NCI-H69 (cell line): ENCODE measurements around the gene SLC6A20.
A peak's percentile ranks its signal among the peaks of the same experiment; 100 is the strongest.

ENCODE experiments used
- DNase-seq: peaks from one replicate; lab custom pipeline; 2025; lab: John Stamatoyannopoulos, UW

Gene SLC6A20

DNA sequence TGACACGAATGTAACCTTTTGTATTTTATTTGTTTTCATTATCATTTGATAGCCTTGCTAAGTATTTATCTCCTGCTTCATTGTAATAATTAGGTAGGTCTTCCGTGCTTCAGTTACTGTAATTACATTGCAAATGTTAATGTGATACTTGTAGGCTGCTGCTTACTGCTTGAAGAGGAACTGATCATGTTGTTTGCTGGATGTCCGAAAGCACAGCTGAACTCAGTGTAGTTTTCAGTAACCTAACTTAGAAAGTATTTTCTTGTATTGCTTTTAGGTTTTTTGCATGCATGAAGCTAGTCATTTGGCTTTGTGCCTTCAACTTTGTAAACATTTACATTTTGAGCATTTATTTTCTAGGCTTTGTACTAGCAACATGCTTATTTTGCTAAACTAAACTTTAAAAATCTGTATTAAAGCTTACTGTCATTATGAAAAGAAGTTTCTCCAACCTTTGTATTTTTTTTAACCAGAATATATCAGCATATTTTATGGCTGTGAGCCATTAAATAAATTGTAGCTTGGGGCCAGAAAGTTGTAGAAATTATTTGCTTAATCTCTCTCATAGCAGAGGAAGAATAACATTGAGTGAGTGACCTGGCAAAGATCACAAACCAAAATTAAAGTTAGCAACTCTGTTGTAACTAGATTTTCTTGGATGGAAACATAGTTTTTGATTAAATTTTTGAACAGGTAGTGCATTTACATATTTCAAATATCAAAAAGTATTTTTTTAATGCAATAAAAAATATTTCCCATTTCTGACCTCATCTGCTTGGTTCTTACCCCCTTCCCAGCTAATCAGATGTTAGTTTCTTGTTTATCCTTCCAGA lies 76.5 kb downstream of the SLC6A20 start:
- peak; percentile 2 for DNase-seq

DNA sequence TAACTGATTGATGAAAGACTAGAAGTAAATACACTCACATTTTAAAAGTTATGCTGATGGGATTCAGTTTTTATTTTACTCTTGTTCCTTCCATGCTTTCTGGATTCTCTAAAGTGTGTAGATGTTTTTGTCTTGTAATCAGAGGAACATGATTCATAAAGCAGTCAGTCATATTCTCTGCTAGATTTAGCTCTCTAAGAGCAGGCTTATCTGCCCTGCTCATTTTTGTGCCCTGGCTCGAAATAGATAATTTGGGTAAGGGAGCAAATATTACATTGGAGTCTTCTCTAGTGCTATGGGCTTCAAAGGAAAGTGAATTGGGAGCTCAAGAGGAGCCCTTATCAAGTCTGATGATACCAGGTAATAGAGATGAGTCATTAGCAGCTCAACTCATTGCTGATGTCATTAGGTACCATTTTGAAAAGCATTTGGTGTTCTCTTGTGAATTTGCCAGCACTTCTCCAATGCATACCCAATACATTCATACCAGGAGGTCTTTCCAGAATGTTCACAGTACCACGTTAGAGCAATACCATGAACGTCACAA lies 79.5 kb downstream of the SLC6A20 start:
- DNase-seq: no peak

DNA sequence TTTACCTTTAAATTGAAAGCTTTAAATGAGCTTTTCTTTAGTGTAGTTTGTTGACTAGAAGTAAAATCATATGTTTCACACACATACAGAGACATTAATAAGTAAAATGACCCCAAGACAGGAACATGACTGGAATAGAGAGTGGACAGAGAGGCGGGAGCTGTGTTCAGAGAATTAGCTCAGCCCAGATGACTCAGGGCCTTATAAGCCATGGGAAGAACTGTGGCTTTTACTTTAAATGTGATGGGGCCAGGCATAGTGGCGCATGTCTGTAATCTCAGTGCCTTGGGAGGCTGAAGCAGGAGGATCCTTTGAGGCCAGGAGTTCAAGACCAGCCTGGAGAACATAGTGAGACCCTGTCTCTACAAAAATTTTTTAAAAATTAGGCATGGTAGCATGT lies 80.4 kb downstream of the SLC6A20 start:
- no peak for DNase-seq

DNA sequence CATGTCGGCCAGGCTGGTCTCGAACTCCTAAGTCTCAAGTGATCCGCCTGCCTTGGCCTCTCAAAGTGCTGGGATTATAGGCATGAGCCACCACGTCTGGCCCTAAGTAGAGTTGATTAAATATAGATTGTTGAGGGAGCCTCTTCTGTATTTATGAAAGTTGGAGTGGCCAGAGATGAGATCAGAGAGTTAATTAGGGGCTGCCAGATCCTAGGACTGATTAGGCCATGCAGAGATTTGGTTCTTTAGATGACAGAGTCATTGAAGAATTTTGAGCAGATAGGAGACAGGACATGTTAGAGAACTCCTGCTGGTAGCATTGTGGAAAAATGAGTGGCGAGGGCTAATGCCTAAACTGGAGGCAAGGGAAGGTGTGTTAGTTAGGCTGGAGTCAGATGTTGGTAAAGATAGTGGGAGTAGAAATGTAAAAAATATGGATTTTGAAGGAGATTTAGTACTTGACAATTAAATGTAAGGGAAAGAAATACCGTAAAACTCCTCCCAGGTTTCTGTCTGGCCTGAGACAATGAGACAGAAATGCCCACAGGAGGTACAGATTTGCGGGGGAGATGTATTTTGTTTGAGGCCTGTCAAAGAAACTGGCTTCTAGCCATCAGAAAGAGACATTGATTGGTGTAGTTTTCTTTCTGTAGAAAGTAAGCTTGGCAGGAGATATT lies 83.8 kb downstream of the SLC6A20 start:
- no peak for DNase-seq

DNA sequence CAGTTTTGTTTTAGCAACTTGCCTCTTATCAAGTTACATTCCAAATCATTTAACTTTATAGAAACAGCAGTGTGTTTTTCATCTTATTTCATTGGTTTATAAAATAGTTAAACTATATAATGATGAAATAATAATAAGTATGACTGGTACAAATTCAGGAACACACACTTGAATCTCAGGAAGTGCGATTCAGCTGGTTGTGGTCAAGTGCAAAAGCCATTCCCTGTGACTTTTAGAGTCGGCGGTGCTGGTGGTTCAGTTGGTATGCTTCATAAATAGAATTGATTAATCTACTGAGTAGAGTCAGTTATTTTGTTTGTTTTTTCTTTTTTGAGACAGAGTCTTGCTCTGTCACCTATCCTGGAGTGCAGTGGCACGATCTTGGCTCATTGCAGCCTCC lies 84.4 kb downstream of the SLC6A20 start:
- DNase-seq: no peak

DNA sequence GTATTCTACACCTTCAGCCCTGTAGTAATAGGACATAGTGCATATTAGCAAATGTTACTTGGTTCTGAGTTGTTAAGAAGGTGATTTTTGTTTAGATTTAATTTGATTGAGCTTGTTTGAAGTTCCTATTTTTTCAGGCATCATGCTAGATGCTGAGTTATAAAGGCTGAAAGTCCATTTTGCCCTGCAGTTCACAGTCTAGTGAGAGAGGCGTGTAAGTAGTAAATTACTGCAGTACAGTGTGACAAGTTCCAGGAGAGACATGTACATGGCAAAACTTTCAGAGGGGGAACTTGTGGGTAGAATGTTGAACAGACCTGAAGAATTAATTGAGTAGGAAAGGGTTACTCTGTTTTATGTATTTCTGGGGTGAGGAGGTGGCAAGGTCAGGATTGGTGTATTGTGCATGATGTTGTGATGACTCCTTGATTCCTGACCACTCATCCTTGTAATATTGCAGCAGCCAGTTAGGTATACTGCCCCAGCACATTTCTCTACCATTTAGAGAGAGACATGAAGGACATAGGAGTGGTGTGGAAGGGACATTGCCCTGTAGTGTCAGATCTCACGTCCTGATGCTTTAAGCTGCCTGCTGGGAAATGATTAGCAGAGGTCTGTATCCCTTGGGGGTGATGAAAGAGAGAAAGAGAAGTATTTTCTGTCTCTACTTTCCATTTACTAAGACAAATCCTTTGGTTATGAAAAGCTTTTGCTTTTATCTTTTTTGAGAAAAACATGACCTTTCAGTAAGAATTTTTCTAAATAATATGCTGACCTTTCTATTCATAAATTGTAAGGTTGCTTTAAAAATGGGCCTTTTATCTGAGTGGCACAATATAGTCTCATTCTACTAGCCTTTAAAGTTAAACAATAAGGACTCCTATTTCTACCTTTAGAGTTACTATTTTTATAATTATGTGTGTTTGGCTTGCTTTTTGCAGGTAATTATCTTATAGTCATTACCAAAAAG lies 90.2 kb downstream of the SLC6A20 start:
- no peak for DNase-seq
